ENCODE data around the gene CD47. TPM values are rescaled to one million over a fixed set of nuclear protein-coding genes. Genes with fewer than 3 reads are reported as not detected.

Gene CD47
- total and polyA plus RNA-seq, 2 of the 4 experiments (the other 2 are of a cell fraction) = 45.9 to 52.0 TPM

- Histone ChIP-seq H3K9me3 (ENCODE audit: control insufficient read depth, insufficient read depth, low read length) (no peaks in the 10 kb centered on the region), H3K36me3 (ENCODE audit: control insufficient read depth, insufficient read depth, low read length) (no peaks in the 10 kb centered on the region), H3K9ac (ENCODE audit: low read depth, low read length) (no peak overlapping the region), H3K14ac (replicated peaks; ENCODE audit: low read depth, low read length) (no peak overlapping the region), H2BK15ac (ENCODE audit: low read depth, low read length) (no peak overlapping the region), H3K18ac (ENCODE audit: low read depth, low read length) (no peak overlapping the region), H3K27ac (ENCODE audit: insufficient read depth, low read length) (no peak overlapping the region), H2AK9ac (replicated peaks; ENCODE audit: low read depth, low read length, poor library complexity) (no peak overlapping the region), H2BK20ac (ENCODE audit: low read depth, low read length) (no peak overlapping the region), H3K4ac (ENCODE audit: low read depth, low read length) (no peak overlapping the region), H3K4me1 (ENCODE audit: control insufficient read depth, insufficient read depth, low read length) (peaks cover 6% of the 10 kb centered on the region), H2AK5ac (ENCODE audit: low read depth, low read length) (no peak overlapping the region), H4K5ac (ENCODE audit: low read depth, low read length) (no peak overlapping the region), H4K91ac (ENCODE audit: insufficient read depth, low read depth, low read length) (no peak overlapping the region), H3K27me3 (ENCODE audit: control insufficient read depth, insufficient read depth, low read length) (no peaks in the 10 kb centered on the region), H2AFZ (replicated peaks; ENCODE audit: low read length, poor library complexity) (no peak overlapping the region), H3K56ac (ENCODE audit: extremely low read depth, insufficient read depth, low read length) (no peak overlapping the region), H3K23ac (ENCODE audit: low read depth, low read length) (no peak overlapping the region), H3K4me3 (ENCODE audit: insufficient read depth, low read depth, low read length) (no peak overlapping the region), H2BK120ac (ENCODE audit: low read depth, low read length) (no peak overlapping the region), H4K8ac (ENCODE audit: low read depth in 2 of 2, low read length in 2 of 2) (no peak overlapping the region), H3K4me2 (ENCODE audit: low read depth, low read length) (no peak overlapping the region), H4K20me1 (ENCODE audit: insufficient read depth, low read length) (no peaks in the 10 kb centered on the region), H3K79me1 (ENCODE audit: low read depth in 1 of 2, low read length in 2 of 2) (no peaks in the 10 kb centered on the region), H2BK5ac (ENCODE audit: low read depth, low read length, poor library complexity, severe bottlenecking) (no peak overlapping the region), H3K9me1 (ENCODE audit: insufficient read depth, low read length) (peaks cover 9% of the 10 kb centered on the region)
- intact Hi-C loops (cut with micrococcal nuclease) (no loop called here), dilution Hi-C loops (cut with HindIII; ENCODE audit: low sequenced_read_pairs, unreplicated experiment) (no loop called here), in situ Hi-C loops (cut with MboI; ENCODE audit: low sequenced_read_pairs) (no loop called here)
- TF ChIP-seq CTCF (conservative IDR thresholded peaks at IDR 0.05; ENCODE audit: low read depth, low read length) (no peak), RAD21 (IDR thresholded peaks at IDR 0.05; ENCODE audit: low read length) (no peak), BHLHE40 (IDR thresholded peaks at IDR 0.05; ENCODE audit: low read depth, low read length) (no peak), POLR2A (IDR thresholded peaks at IDR 0.05; ENCODE audit: low read depth, low read length) (no peak), NFE2L2 (IDR thresholded peaks at IDR 0.05; ENCODE audit: low read depth, low read length) (no peak), MAZ (IDR thresholded peaks at IDR 0.05; ENCODE audit: borderline replicate concordance, low read depth, low read length) (no peak), CEBPB (IDR thresholded peaks at IDR 0.05; ENCODE audit: low read depth, low read length) (no peak), MAFK (IDR thresholded peaks at IDR 0.05; ENCODE audit: low read depth, low read length) (no peak), FOS (IDR thresholded peaks at IDR 0.05; ENCODE audit: low read depth, low read length) (no peak), ELK1 (IDR thresholded peaks at IDR 0.05; ENCODE audit: borderline replicate concordance, low read depth, low read length) (no peak), MXI1 (IDR thresholded peaks at IDR 0.05; ENCODE audit: borderline replicate concordance, low read depth, low read length) (no peak), RFX5 (IDR thresholded peaks at IDR 0.05; ENCODE audit: low read depth, low read length) (no peak), RCOR1 (IDR thresholded peaks at IDR 0.05; ENCODE audit: insufficient replicate concordance, low read length) (no peak), SMC3 (IDR thresholded peaks at IDR 0.05; ENCODE audit: low read depth, low read length) (no peak), CHD1 (IDR thresholded peaks at IDR 0.05; ENCODE audit: low read depth, low read length) (no peak), USF2 (IDR thresholded peaks at IDR 0.05; ENCODE audit: low read depth, low read length) (no peak)
- ATAC-seq (ENCODE audit: low read depth) = no peak
- BruUV-seq (replicated peaks) = no TSS peak
- no CpG with 5 or more reads among the region's 4 CpGs for WGBS, 2 experiments (ENCODE audit: extremely low coverage in 2 of 2, insufficient read length in 1 of 2)
- no peak for DNase-seq
- POLR2A ChIA-PET (ENCODE audit: unreplicated experiment) = no interaction called here
- CTCF ChIA-PET = interaction anchor here (0.7 kb wide), 1 partner anchor 289 kb away, joined by 3 read pairs; no protein-coding TSS in a partner anchor
Measured at GRCh38 chr3:108125153-108125543, 34.3 kb upstream of the CD47 start.

Measured in IMR-90 (cell line).